HG02840 (cell line): Measurements from ENCODE around the gene THAP5.
A peak's percentile ranks its signal among the peaks of the same experiment; 100 is the strongest.

Experiments
- ATAC-seq: cut with Tn5 transposase; IDR thresholded peaks from one replicate; pipeline ENCODE4 v1.9.1; 2021; ENCODE audit warnings: mild to moderate bottlenecking, moderate library complexity, moderate number of reproducible peaks; ENCODE audit not compliant: unreplicated experiment, low FRiP score

THAP5 gene

DNA sequence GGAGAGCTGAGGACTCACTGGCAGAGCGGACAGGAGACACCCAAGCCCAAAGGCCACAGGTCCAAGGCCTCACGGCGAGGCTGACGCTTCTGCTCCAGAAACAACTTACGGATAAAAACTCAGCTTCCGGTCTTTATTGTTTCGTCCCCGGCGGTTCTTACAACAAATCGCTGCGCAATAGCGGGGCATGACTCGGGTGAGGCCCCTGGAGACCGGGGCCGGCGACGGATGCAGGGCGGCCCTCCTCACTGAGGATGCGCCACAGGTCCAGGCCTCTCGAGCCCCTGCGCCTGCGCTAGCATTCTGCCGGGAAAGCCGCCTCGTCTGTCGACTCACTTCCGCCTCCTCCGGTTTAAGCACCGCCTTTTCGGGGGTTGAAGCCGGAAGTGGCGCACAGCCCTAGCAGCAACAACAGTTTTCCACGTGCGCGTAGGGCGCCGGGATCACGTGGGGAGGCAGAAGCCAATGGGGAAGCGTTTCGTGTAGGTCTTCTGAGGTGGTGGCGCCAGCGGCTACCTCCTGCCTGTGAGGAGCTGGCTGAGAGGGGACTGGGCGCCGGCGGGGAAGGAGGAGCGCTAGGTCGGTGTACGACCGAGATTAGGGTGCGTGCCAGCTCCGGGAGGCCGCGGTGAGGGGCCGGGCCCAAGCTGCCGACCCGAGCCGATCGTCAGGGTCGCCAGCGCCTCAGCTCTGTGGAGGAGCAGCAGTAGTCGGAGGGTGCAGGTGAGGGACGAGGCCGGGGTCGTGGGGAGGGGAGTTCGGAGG is at the start of gene THAP5, which contains the start of gene DNAJB9:
THAP5 (minus strand) TSS at position 326 of the 765 bp plus-strand sequence; CDS start at position 189, 137 bp downstream.
DNAJB9 (plus strand) TSS at position 494 of the 765 bp plus-strand sequence. CDS start 1,853 bp downstream, outside the sequence.
- ATAC-seq, result peak; percentile 97

- no peak for ATAC-seq
Observed at GRCh38 chr7:108618056-108618455, 48.5 kb upstream of the THAP5 start.

GRCh38 chr7:108614896-108615295 is 45.4 kb upstream of the THAP5 start:
- no peak for ATAC-seq

DNA sequence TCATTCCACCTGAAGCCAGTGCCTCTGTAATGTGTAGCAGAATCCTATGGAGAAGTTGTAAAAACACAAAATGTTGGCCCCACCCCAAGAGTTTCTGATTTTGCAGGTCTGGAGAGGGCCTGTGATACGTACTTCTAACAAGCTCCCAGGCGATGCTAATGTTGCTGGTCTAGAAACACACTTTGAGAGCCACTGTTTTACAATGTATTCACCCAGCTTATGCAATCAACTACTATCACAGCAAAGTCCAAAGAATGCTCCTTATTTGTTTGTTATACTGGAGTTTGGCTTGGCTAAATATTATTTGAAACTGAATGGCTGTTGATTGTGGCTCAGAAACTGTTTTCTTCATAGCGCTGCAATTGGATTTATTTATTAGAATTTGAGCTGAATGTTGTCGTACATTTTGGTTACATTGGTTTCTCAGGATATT is 44.5 kb upstream of the THAP5 start:
- no peak for ATAC-seq

GRCh38 chr7:108613147-108613948 is 43.8 kb upstream of the THAP5 start:
- ATAC-seq, result no peak

GRCh38 chr7:108611268-108611667 is 41.8 kb upstream of the THAP5 start:
- no peak for ATAC-seq

DNA sequence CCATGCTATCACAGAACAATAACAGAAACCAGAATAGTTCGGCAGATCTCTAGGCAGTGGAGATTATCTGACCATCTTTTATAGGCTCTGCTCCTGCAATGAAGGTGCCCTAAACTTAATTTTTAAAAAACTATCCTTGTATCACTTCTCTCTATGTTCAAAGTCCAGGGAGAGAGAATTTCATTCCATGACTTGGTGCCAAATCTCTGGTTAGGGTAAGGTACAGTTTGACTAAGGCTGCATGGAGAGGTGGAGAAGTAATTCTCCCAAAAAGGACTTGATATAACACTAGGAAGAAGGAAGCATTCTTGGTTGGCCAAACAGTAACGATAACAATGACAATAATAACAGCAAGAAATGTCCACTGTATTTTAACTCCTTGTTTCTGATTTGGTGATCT is 40.1 kb upstream of the THAP5 start:
- ATAC-seq, result no peak

DNA sequence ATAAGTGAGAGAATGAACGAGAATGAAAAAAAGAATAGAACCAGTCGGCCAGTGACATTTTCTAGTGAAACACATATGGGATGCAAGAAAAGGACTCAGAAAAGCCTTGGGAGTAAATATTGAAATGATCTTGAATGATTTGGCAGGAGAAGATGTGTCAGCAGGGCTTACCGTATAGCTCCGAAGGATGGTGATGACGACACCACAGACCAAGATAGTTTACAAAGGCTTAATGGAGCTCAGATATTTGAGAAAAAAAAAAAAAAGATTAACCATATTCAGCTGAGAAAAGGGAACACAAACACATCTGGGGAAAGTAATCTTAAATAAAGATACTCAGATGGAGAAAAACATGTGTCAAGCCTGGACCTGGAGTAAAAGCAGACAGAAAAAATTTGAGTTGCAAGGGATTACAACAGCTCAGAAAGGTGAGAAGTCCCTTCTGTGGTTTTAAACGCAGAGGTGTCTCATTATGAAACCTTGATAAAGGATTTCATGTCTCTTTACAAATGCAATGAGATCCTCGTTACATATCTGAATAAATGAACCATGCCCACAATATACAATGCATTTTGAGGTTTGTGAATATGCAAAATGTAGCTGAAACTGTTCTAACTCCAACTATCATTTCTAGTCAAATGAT is 36.2 kb upstream of the THAP5 start:
- no peak for ATAC-seq

GRCh38 chr7:108604307-108605077 is 35.0 kb upstream of the THAP5 start:
- ATAC-seq, result no peak

GRCh38 chr7:108603656-108604306 is 34.3 kb upstream of the THAP5 start:
- ATAC-seq, result no peak

GRCh38 chr7:108600399-108600798 is 30.9 kb upstream of the THAP5 start:
- no peak for ATAC-seq

GRCh38 chr7:108598914-108599580 is 29.5 kb upstream of the THAP5 start:
- no peak for ATAC-seq

- ATAC-seq, result no peak
Observed at GRCh38 chr7:108598153-108598552, 28.6 kb upstream of the THAP5 start.

- no peak for ATAC-seq
Observed at GRCh38 chr7:108596560-108596959, 27.1 kb upstream of the THAP5 start.

DNA sequence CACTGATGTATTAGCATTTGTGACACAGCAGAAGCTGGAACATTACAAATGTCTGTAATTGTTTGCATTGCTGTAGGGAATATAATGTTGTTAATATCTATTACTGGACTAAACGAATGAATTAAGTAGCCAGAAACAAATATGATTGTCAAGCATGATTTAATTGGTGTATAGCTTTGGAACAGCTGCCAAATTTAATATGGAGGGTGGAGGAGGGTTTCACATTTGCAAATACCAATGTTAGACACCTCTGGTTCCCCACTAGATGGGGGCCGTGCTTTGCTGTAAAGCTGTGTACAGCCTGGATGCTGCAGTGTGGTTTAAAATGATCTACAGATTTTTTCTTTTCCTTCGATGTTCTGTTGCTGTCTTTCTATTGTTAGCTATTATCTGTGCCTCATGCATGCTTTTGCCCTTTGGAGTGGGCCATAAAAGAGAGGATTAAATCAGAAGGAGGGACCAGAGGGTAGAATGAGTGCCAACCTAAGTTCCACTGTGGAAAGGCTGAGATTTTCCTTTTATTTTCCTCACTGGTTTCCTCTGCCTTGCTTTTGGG is 23.2 kb upstream of the THAP5 start:
- no peak for ATAC-seq

GRCh38 chr7:108590606-108591005 is 21.1 kb upstream of the THAP5 start:
- ATAC-seq, result no peak

GRCh38 chr7:108589874-108590273 is 20.4 kb upstream of the THAP5 start:
- ATAC-seq, result no peak

- ATAC-seq, result no peak
Observed at GRCh38 chr7:108589199-108589598, 19.7 kb upstream of the THAP5 start.

- ATAC-seq, result no peak
Observed at GRCh38 chr7:108586274-108586710, 16.8 kb upstream of the THAP5 start.
